HepG2 (cell line): Measurements from ENCODE around the gene RBP4. TPM values are rescaled to one million over a fixed set of nuclear protein-coding genes. Genes with fewer than 3 reads are reported as not detected.

ENCODE experiments used
- DNMT1 ChIP-seq: sonication (generic); formaldehyde crosslinking; IDR thresholded peaks from 2 replicates; pipeline ENCODE4 v1.5.1; 2020; ENCODE audit warnings: mild to moderate bottlenecking, missing genetic modification reagents
- HMG20A ChIP-seq: IDR thresholded peaks from 2 replicates; pipeline ENCODE4 v1.6.1; 2016; ENCODE audit warnings: borderline replicate concordance
- MEF2D ChIP-seq: sonication (generic); formaldehyde crosslinking; IDR thresholded peaks from 2 replicates; pipeline ENCODE4 v1.5.1; 2020; ENCODE audit warnings: mild to moderate bottlenecking, missing genetic modification reagents
- NFE2L1 ChIP-seq: sonication (generic); formaldehyde crosslinking; IDR thresholded peaks from 2 replicates; pipeline ENCODE4 v1.4.0; 2020; ENCODE audit warnings: missing genetic modification reagents, mild to moderate bottlenecking, borderline replicate concordance
- POLR2AphosphoS5 ChIP-seq: IDR thresholded peaks from 2 replicates; pipeline ENCODE4 v1.6.1; 2012; ENCODE audit warnings: low read depth, low read length
- RBM22 ChIP-seq: fragments of 200-400 bp; formaldehyde crosslinking; optimal IDR thresholded peaks from 2 replicates; pipeline ENCODE3; 2017; ENCODE audit warnings: mild to moderate bottlenecking, low read length, moderate library complexity
- RXRB ChIP-seq: IDR thresholded peaks from 2 replicates; pipeline ENCODE4 v1.6.1; 2016; ENCODE audit warnings: borderline replicate concordance, missing genetic modification reagents, missing compliant biosample characterization
- SRSF1 ChIP-seq: fragments of 200-400 bp; formaldehyde crosslinking; optimal IDR thresholded peaks from 2 replicates; pipeline ENCODE3; 2017; ENCODE audit warnings: mild to moderate bottlenecking, low read depth, low read length, moderate library complexity
- SSRP1 ChIP-seq: IDR thresholded peaks from 2 replicates; pipeline ENCODE4 v1.6.1; 2016; ENCODE audit warnings: control low read depth
- TBX2 ChIP-seq: sonication (generic); formaldehyde crosslinking; IDR thresholded peaks from 2 replicates; pipeline ENCODE4 v1.5.0; 2020; ENCODE audit warnings: missing genetic modification reagents, mild to moderate bottlenecking, borderline replicate concordance
- TOPORS ChIP-seq: sonication (generic); formaldehyde crosslinking; IDR thresholded peaks from 2 replicates; pipeline ENCODE4 v1.8.0; 2023; ENCODE audit warnings: mild to moderate bottlenecking, missing genetic modification reagents
- ZNF331 ChIP-seq: sonication (generic); formaldehyde crosslinking; IDR thresholded peaks from 2 replicates; pipeline ENCODE4 v1.4.0; 2020; ENCODE audit warnings: missing genetic modification reagents
- ZNF589 ChIP-seq: sonication (generic); formaldehyde crosslinking; conservative IDR thresholded peaks from 2 replicates; pipeline ENCODE4 v1.8.0; 2022; ENCODE audit warnings: mild to moderate bottlenecking, moderate library complexity, missing genetic modification reagents
- ZNF639 ChIP-seq: conservative IDR thresholded peaks from 2 replicates; pipeline ENCODE4 v1.6.1; 2018; ENCODE audit warnings: missing genetic modification reagents
- ZNF747 ChIP-seq: sonication (generic); formaldehyde crosslinking; IDR thresholded peaks from 2 replicates; pipeline ENCODE4 v1.8.1; 2023; ENCODE audit warnings: missing genetic modification reagents, mild to moderate bottlenecking, borderline replicate concordance
- ZNF879 ChIP-seq: sonication (generic); formaldehyde crosslinking; IDR thresholded peaks from 2 replicates; pipeline ENCODE4 v1.8.1; 2023; ENCODE audit warnings: missing genetic modification reagents
- ZZZ3 ChIP-seq: sonication (generic); formaldehyde crosslinking; IDR thresholded peaks from 2 replicates; pipeline ENCODE4 v1.4.0; 2020; ENCODE audit warnings: missing genetic modification reagents, mild to moderate bottlenecking, borderline replicate concordance
- polyA plus RNA-seq, 8 experiments: library from polyadenylated mRNA; depleted of rRNA in 3 of 8; stranded (reverse) in 7 of 8; unstranded in 1 of 8; fragments of >200 nt; fragmentation: Illumina TruSeq in 4 of 8; extraction: Trizol in 4 of 8; gene quantifications; 2 replicates each; pipeline versions ENCODE4 v1.2.1 to v1.2.3, GENCODE V29; 2011 to 2016; ENCODE audit warnings: low read depth in 4 of 8, missing spikeins in 1 of 8, mixed read lengths in 1 of 8; ENCODE audit not compliant: insufficient read depth in 1 of 8
- total RNA-seq, 5 experiments: library from RNA; depleted of rRNA; stranded (reverse); fragments of >200 nt; fragmentation: Illumina TruSeq; extraction: Trizol; gene quantifications; 2 replicates each; pipeline ENCODE4 v1.2.3, GENCODE V29; 2016; ENCODE audit warnings: low read depth in 1 of 5
- TF ChIP-seq, protein P1 (sequence below): sonication (generic); formaldehyde crosslinking; IDR thresholded peaks from 2 replicates; pipeline ENCODE4 v1.4.0; 2020; ENCODE audit warnings: missing genetic modification reagents
- TF ChIP-seq, protein P2 (sequence below): sonication (generic); formaldehyde crosslinking; IDR thresholded peaks from 2 replicates; pipeline ENCODE4 v1.4.0; 2020; ENCODE audit warnings: missing genetic modification reagents, mild to moderate bottlenecking, borderline replicate concordance
- TF ChIP-seq, protein P3 (sequence below): sonication (generic); formaldehyde crosslinking; IDR thresholded peaks from 2 replicates; pipeline ENCODE4 v1.8.1; 2023; ENCODE audit warnings: mild to moderate bottlenecking, moderate library complexity, missing genetic modification reagents

The RBP4 gene
- total and polyA plus RNA-seq, 2 of the 13 experiments (the other 11 are each of a cell fraction or from before 2014, with no cell fraction given), result 642 to 931 TPM

DNA sequence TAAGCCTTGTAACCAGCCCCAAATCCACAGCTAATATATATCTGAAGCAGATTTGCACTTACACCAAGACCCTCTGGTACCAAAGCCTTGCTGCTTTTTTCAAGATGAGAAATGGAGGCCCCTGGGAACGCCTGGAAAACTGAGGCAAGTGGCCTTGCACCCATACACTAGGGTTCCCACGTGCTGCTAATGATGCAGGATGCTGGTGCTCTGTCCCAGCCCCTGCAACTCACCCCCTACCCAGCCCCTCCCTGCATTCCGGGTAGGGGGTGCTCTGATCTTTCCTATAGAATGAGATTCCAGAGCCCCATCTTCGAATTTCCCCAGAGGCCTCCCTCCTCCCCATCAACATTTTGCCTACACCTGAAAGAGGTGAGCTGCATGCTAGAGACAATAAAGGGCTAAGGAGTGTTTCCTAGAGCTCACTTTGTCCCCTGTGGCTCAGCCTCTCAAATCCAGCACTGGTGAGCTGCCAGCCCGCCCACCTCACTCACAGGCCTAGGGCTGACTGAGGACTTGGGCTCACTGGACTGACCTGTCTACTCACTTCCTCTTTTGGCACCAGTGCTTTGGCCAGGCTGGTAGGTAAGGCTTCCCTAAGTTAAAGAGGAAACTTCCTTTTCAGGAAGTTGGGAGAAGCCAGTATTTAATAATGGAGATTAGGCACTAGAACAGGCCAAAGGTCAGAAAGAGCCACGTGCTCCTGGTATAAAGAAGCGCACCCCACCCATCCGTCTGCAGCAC lies 9.8 kb downstream of the RBP4 start (continued):
- TF ChIP-seq, protein P1, sequence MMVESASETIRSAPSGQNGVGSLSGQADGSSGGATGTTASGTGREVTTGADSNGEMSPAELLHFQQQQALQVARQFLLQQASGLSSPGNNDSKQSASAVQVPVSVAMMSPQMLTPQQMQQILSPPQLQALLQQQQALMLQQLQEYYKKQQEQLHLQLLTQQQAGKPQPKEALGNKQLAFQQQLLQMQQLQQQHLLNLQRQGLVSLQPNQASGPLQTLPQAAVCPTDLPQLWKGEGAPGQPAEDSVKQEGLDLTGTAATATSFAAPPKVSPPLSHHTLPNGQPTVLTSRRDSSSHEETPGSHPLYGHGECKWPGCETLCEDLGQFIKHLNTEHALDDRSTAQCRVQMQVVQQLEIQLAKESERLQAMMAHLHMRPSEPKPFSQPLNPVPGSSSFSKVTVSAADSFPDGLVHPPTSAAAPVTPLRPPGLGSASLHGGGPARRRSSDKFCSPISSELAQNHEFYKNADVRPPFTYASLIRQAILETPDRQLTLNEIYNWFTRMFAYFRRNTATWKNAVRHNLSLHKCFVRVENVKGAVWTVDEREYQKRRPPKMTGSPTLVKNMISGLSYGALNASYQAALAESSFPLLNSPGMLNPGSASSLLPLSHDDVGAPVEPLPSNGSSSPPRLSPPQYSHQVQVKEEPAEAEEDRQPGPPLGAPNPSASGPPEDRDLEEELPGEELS (CRISPR knock-in tag), result no peak
- TF ChIP-seq POLR2AphosphoS5 (peak; percentile 60; the same call in 1 of the 2 replicates), DNMT1 (CRISPR knock-in tag) (no peak), HMG20A (CRISPR knock-in tag) (no peak), RXRB (no peak), SRSF1 (no peak), ZNF331 (CRISPR knock-in tag) (no peak), NFE2L1 (CRISPR knock-in tag) (no peak), ZNF639 (CRISPR knock-in tag) (no peak), MEF2D (CRISPR knock-in tag) (no peak), SSRP1 (CRISPR knock-in tag) (peak; percentile 63; the same call in 1 of the 2 replicates), ZNF589 (CRISPR knock-in tag) (no peak), TOPORS (CRISPR knock-in tag) (peak; percentile 67; the same call in 1 of the 2 replicates), ZNF879 (CRISPR knock-in tag) (no peak), ZNF747 (CRISPR knock-in tag) (no peak), ZZZ3 (CRISPR knock-in tag) (no peak), RBM22 (peak; percentile 80), TBX2 (CRISPR knock-in tag) (no peak)
- TF ChIP-seq, protein P2, sequence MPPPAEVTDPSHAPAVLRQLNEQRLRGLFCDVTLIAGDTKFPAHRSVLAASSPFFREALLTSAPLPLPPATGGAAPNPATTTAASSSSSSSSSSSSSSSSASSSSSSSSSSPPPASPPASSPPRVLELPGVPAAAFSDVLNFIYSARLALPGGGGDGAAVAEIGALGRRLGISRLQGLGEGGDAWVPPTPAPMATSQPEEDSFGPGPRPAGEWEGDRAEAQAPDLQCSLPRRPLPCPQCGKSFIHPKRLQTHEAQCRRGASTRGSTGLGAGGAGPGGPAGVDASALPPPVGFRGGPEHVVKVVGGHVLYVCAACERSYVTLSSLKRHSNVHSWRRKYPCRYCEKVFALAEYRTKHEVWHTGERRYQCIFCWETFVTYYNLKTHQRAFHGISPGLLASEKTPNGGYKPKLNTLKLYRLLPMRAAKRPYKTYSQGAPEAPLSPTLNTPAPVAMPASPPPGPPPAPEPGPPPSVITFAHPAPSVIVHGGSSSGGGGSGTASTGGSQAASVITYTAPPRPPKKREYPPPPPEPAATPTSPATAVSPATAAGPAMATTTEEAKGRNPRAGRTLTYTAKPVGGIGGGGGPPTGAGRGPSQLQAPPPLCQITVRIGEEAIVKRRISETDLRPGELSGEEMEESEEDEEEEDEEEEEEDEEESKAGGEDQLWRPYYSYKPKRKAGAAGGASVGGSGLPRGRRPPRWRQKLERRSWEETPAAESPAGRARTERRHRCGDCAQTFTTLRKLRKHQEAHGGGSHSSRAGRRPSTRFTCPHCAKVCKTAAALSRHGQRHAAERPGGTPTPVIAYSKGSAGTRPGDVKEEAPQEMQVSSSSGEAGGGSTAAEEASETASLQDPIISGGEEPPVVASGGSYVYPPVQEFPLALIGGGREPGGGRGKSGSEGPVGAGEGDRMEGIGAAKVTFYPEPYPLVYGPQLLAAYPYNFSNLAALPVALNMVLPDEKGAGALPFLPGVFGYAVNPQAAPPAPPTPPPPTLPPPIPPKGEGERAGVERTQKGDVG (CRISPR knock-in tag), result no peak
- TF ChIP-seq, protein P3, sequence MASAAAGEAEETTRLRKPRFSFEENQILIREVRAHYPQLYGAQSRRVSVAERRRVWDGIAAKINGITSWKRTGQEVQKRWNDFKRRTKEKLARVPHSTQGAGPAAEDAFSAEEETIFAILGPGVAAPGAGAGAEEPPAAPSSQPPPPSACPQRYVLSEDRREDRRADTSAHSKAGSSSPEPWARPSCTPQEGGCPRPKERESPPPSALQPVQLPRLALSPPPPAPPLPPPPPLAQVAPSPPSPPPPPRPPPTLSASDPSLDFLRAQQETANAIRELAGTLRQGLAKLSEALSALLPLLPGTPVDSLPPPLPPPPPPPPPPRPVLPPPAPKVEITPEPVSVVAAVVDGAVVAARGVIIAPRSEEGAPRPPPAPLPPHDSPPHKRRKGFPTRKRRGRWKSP (CRISPR knock-in tag), result no peak
